HL-60 (cell line): Measurements from ENCODE around the gene GPC5.

ENCODE experiments used
- DNase-seq, 2 experiments: peaks; one replicate each; pipeline ENCODE4 v3.0.0-alpha.2; 2010 to 2020; ENCODE audit warnings: low read depth in 1 of 2, low spot score in 1 of 2
- H3K27ac ChIP-seq: fragments of 250-450 bp; sonication (Bioruptor Pico); replicated peaks from 2 replicates; pipeline ENCODE4 v1.5.1; 2020; ENCODE audit warnings: mild to moderate bottlenecking, moderate library complexity
- H3K27me3 ChIP-seq: fragments of 250-450 bp; sonication (Bioruptor Pico); 2 replicates; pipeline ENCODE4 v1.5.1; 2021; ENCODE audit warnings: mild to moderate bottlenecking, moderate library complexity; ENCODE audit not compliant: insufficient read depth, poor library complexity, severe bottlenecking
- H3K4me3 ChIP-seq: replicated peaks from 2 replicates; pipeline ENCODE4 v1.5.1; 2011; ENCODE audit warnings: mild to moderate bottlenecking, control low read depth, low read length; ENCODE audit not compliant: insufficient read depth
- CTCF ChIP-seq: IDR thresholded peaks from one replicate; pipeline ENCODE4 v1.5.1; 2011; ENCODE audit warnings: low read length, control low read depth, inconsistent platforms; ENCODE audit not compliant: insufficient read depth
- GABPA ChIP-seq: IDR thresholded peaks from 2 replicates; pipeline ENCODE4 v1.6.1; 2012; ENCODE audit warnings: low read depth
- POLR2AphosphoS5 ChIP-seq: IDR thresholded peaks from 2 replicates; pipeline ENCODE4 v1.6.1; 2012; ENCODE audit warnings: low read depth
- REST ChIP-seq: IDR thresholded peaks from 2 replicates; pipeline ENCODE4 v1.6.1; 2012; ENCODE audit warnings: low read depth; ENCODE audit not compliant: insufficient replicate concordance
- SPI1 ChIP-seq: IDR thresholded peaks from 2 replicates; pipeline ENCODE4 v1.6.1; 2012; ENCODE audit warnings: low read depth, mild to moderate bottlenecking, borderline replicate concordance

GPC5 gene

GRCh38 chr13:91988331-91988730, 589.9 kb downstream of the GPC5 start:
- H3K4me3 ChIP-seq, result no peak overlapping the region
- DNase-seq, result no peak
- H3K27me3 ChIP-seq, result no peaks in the 10 kb centered on the region
- no peak for TF ChIP-seq REST
- TF ChIP-seq SPI1, result no peak
- no peak for TF ChIP-seq CTCF
- no peak for TF ChIP-seq POLR2AphosphoS5
- no peak for TF ChIP-seq GABPA
- H3K27ac ChIP-seq, result no peak overlapping the region

GRCh38 chr13:92012787-92013186, 614.4 kb downstream of the GPC5 start:
- TF ChIP-seq GABPA (no peak), CTCF (no peak), POLR2AphosphoS5 (no peak), REST (no peak), SPI1 (no peak)
- Histone ChIP-seq H3K27ac (no peak overlapping the region), H3K27me3 (no peaks in the 10 kb centered on the region), H3K4me3 (no peak overlapping the region)
- DNase-seq, result no peak

- H3K27me3 ChIP-seq, result no peaks in the 10 kb centered on the region
- H3K27ac ChIP-seq, result no peak overlapping the region
- TF ChIP-seq POLR2AphosphoS5, result no peak
- no peak for TF ChIP-seq CTCF
- TF ChIP-seq SPI1, result no peak
- TF ChIP-seq GABPA, result no peak
- no peak for TF ChIP-seq REST
- H3K4me3 ChIP-seq, result no peak overlapping the region
- no peak for DNase-seq
These were observed 619.3 kb downstream of the GPC5 start for GRCh38 chr13:92017737-92018136.
